ENCODE results near the gene PER1. TPM values are rescaled to one million over a fixed set of nuclear protein-coding genes. Genes with fewer than 3 reads are reported as not detected.

PER1 gene
- total RNA-seq, 2 donors from 2014 or later: 1,926 to 2,038 TPM

DNA sequence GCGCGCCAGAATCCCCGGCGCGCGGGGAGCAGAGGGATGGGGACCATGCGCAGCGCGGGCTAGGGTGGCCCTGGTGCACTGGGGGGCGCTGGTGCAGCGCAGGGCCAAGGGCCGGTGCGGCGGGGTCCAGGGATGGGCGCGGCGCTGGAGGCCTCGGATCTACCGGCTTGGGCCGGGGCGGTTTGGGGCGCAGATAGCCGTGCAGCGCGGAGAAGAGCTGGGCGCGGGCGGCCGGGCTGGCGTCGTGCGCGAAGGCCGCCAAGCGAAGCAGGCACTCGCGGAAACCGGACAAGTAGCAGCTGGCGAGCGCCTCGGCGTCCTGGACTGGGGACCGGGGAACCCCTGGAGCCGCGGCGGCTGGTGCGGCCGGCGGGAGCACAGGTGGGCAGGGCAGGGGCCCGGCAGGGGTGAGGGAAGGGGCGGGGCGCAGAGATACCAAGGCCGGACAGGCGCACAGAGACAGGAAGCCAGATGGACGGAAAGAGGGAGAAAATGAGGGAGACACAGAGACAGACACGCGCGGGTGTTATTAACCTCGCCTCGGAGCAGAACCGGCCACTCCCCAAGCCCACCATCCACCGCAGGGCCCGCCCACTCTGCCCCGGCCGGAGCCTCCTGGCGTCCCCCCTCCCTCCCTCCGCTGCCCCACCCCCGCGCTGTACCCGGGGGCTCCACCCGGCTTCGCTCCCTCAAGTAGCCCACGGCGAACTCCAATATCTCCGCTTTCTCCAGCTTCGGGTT is 30.4 kb downstream of the PER1 start:
- Mint-ChIP-seq H3K27ac (peak overlapping the region; percentile 76), H3K36me3 (ENCODE audit: low read depth) (peaks cover 5% of the 10 kb centered on the region), H3K4me1 (peaks cover 71% of the 10 kb centered on the region), H3K27me3 (peaks cover 51% of the 10 kb centered on the region), H3K4me3 (peak overlapping the region; percentile 97)
- ATAC-seq: no peak
- no peaks in the 10 kb centered on the region for H3K9me3 ChIP-seq (ENCODE audit: control insufficient read depth, low read length, poor library complexity, severe bottlenecking)
- DNase-seq: no peak

DNA sequence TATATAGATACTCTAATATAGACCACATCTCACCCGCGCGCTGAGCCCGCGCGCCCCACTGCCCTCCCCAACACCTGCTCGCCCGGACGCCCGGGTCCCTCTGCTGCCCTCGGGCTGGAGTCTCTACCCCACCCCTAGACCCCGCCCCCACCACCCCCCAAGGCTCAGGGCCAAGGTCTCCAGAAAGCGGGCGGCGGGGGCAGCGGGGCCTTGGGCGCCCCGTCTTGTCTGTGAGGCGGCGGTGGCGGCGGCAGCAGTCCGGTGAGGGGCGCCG is 30.9 kb downstream of the PER1 start:
- no peak for DNase-seq
- no peak for ATAC-seq
- H3K4me1 Mint-ChIP-seq: peaks cover 68% of the 10 kb centered on the region
- peaks cover 56% of the 10 kb centered on the region for H3K27me3 Mint-ChIP-seq
- peak overlapping the region; percentile 97 for H3K4me3 Mint-ChIP-seq
- H3K9me3 ChIP-seq (ENCODE audit: control insufficient read depth, low read length, poor library complexity, severe bottlenecking): no peaks in the 10 kb centered on the region
- peak overlapping the region; percentile 99 for H3K27ac Mint-ChIP-seq
- peaks cover 5% of the 10 kb centered on the region for H3K36me3 Mint-ChIP-seq (ENCODE audit: low read depth)

DNA sequence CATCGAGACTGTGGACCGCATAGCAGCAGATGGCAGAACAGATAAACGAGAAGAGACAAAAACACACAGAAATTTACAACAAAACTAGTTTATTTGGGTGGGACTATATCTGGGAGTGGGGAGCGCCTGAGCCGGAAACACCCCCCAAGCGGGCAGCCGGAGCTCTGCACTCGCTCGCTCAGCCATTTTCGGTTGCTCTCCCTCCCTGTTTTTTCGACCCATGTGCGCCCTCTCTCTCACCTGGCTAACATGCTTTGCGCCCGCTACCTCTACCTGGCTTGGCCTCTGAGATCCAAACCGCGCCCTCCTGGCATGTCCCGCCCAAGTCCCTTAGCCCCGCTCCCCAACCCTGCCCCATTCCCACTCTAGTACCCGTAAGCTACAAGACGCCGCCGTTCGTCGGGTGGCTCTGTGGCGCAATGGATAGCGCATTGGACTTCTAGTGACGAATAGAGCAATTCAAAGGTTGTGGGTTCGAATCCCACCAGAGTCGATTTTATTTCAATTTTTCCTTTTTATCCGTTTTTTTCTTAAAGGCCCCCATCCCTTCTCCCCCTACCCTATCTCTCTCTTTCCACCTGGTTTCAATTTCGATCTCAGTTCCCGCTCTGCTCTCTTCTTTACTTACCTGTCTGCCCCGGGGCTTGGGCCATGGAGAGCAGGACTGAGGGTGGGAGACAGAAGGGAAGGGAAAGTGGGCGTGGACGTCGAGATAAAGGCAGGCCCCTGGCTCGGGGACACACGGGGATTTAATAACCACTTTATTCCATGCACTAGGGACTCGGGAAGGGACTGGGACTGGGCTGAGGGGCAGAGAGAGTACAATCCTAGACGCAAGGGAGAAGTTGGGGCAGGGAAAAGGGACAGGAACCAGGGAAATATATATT is 31.4 kb downstream of the PER1 start:
- peak overlapping the region; percentile 99 for H3K27ac Mint-ChIP-seq
- H3K36me3 Mint-ChIP-seq (ENCODE audit: low read depth): peaks cover 5% of the 10 kb centered on the region
- H3K27me3 Mint-ChIP-seq: peaks cover 61% of the 10 kb centered on the region
- peak overlapping the region; percentile 97 for H3K4me3 Mint-ChIP-seq
- ATAC-seq (peak; percentile 20), DNase-seq (peak in 2 of 3 donors; percentile 49 to 54)
- peaks cover 63% of the 10 kb centered on the region for H3K4me1 Mint-ChIP-seq
- H3K9me3 ChIP-seq (ENCODE audit: control insufficient read depth, low read length, poor library complexity, severe bottlenecking): no peaks in the 10 kb centered on the region

DNA sequence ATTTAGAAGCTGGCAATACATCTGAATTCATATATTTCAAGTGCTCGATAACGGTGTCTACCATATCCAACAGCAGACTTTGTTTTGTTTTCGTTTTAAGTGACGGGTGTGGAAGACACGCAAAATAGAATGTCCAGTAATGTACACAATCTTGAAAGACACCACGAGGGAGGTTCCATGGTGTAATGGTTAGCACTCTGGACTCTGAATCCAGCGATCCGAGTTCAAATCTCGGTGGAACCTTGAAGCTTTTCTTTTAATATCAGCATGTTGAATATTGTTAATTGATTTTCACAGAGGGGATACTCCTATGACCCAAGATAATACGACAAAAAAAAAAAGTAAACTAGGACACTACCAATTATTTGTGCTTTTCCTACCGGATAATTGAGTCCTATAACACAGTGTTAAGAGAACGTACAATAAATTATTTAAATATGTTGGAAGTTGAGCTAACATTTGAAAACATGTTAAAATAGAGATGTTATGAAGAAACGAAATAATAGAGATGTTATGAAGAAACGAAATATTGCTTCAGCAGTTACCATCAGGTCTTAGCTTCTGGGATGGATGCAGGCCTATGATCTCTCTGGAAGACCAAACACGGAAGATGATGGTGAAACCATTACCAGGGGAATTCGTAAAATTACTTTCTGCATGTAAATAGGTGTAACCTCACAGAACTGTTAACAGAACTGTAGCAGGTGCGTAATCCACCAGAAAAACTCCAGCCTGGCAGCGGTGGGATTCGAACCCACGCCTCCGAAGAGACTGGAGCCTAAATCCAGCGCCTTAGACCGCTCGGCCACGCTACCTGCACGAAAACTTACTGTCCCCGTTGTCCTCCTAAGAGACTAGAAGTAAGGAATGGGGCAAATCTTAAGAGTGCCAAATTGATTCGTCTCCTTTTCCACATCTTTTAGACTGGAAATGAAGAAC is 32.4 kb downstream of the PER1 start:
- H3K9me3 ChIP-seq (ENCODE audit: control insufficient read depth, low read length, poor library complexity, severe bottlenecking): no peaks in the 10 kb centered on the region
- Mint-ChIP-seq H3K4me1 (peaks cover 58% of the 10 kb centered on the region), H3K36me3 (ENCODE audit: low read depth) (peaks cover 2% of the 10 kb centered on the region), H3K27me3 (peaks cover 63% of the 10 kb centered on the region), H3K27ac (peak overlapping the region; percentile 99), H3K4me3 (peak overlapping the region; percentile 97)
- peak; percentile 66 for ATAC-seq
- peak in 2 of 3 donors; percentile 60 to 73 for DNase-seq

DNA sequence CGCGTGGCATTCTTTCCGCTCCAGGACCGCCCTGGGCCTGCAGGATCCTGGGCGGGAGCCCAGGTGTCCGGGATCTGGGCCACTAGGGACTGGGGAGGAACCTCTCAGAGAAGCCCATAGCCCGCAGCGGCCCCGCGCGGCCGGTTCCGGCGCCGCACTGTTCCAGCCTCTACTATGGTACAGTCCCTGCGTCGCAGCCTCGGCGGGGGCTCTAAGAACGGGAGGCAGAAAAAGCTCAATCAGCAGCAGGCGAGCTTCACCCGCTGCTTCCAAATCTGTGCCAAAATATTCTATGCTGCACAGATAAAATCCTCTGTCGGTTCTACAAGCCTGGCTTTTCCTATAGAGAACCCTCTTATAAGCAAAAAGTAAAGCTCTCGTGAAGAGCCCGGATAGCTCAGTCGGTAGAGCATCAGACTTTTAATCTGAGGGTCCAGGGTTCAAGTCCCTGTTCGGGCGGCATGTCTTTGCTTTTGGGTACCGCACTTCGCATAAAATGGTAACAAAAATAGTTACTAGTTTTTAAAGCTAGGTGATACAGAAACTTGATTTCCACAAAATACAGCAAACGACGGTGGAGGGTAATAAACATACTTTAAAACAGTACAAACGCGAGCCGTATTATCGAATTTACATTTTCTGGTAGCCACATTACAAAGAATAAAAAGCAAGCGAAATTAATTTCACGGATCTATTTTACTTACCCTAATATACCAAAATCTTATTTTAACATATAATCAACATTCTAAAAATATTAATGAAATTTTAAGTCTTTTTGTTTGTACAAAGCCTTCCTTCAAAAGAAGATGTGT is 33.2 kb downstream of the PER1 start:
- peaks cover 2% of the 10 kb centered on the region for H3K36me3 Mint-ChIP-seq (ENCODE audit: low read depth)

DNA sequence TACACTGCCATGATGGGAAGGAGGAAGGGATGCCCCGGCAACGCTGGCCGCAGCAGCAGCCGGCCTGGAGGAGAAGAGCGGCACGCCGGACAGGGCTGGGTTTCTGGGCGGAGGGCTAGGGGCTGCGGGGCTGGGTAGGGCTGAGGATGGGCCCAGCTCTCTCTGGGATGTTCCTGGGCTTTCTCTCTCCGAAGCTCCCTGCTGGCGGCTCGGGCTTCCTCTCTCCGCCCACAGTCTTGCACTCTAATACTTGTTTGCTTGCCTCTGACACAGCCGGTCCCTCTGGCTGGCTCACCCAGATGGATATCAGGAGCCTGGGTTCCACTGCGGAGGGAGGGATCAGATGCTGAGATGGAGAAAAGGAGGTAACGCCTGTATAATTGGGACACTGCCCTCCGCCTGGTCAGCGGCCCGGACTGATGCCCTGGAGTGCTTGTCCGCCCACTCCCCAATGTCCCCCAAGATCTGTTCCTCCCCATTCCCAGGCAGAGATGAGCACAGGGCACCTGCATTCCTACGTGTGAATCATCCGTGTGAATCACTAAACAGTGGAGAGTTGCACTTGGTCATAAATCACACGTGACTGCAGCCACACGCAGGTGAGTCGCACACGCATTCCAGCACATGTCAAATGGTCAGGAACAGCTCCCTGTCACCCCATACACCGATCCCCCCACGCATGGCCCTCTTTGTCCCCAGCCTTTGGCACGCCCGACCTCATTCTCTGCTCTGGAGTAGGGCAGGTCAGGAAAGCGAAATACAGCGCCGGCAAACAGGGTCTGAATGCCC is 34.0 kb downstream of the PER1 start, which contains the start of gene ALOXE3:
Gene ALOXE3 (minus strand): TSS at position 535 of the 789 bp plus-strand sequence. CDS start 524 bp downstream, at position 11.
- Mint-ChIP-seq H3K27me3 (peaks cover 67% of the 10 kb centered on the region), H3K36me3 (ENCODE audit: low read depth) (peaks cover 2% of the 10 kb centered on the region), H3K4me3 (peak within 1 kb of the TSS; percentile 97), H3K4me1 (peaks cover 43% of the 10 kb centered on the region), H3K27ac (peak within 1 kb of the TSS; percentile 99)
- H3K9me3 ChIP-seq (ENCODE audit: control insufficient read depth, low read length, poor library complexity, severe bottlenecking): no peaks in the 10 kb centered on the region
- peak; percentile 0 for ATAC-seq
- DNase-seq: no peak

More for the DNA sequence above, 33.2 kb downstream of the PER1 start:
- peaks cover 66% of the 10 kb centered on the region for H3K27me3 Mint-ChIP-seq
- DNase-seq: peak; percentile 73 to 79 (median 74)
- peak overlapping the region; percentile 97 for H3K4me3 Mint-ChIP-seq
- H3K4me1 Mint-ChIP-seq: peaks cover 50% of the 10 kb centered on the region
- H3K9me3 ChIP-seq (ENCODE audit: control insufficient read depth, low read length, poor library complexity, severe bottlenecking): no peaks in the 10 kb centered on the region
- ATAC-seq: peak; percentile 69
- peak overlapping the region; percentile 99 for H3K27ac Mint-ChIP-seq

DNA sequence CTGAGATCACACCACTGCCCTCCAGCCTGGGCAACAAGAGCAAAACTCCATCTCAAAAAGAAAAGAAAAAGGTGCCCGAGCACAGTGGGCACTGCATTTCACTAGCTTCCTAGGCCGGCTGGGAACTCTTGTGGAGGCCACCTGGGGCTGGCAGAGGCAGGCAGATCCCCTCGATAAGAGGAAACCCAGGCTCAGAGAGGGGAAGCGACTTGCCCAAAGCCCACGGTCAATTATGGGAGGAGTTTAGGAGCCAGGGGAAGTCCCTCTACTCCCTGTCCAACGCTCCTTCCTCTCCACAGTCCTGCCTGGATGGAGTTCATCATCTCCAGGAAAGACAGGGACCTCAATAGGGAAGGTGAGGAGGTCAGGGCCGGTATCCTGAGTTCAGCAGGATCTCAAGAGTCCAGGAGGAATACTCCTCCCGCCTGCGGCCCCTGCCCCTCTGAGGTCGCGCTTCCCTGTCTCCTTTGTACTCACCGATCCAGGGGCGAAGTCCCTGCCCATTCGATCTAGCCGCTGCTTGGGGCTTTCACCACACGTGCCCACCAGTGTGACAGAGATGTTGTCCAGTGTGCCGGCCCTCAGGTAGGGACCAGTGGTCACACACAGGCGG is 34.7 kb downstream of the PER1 start:
- Mint-ChIP-seq H3K27ac (peak overlapping the region; percentile 99), H3K4me3 (peak overlapping the region; percentile 97), H3K4me1 (peaks cover 37% of the 10 kb centered on the region), H3K27me3 (peaks cover 65% of the 10 kb centered on the region), H3K36me3 (ENCODE audit: low read depth) (peaks cover 2% of the 10 kb centered on the region)
- ATAC-seq: no peak
- H3K9me3 ChIP-seq (ENCODE audit: control insufficient read depth, low read length, poor library complexity, severe bottlenecking): no peaks in the 10 kb centered on the region
- no peak for DNase-seq

DNA sequence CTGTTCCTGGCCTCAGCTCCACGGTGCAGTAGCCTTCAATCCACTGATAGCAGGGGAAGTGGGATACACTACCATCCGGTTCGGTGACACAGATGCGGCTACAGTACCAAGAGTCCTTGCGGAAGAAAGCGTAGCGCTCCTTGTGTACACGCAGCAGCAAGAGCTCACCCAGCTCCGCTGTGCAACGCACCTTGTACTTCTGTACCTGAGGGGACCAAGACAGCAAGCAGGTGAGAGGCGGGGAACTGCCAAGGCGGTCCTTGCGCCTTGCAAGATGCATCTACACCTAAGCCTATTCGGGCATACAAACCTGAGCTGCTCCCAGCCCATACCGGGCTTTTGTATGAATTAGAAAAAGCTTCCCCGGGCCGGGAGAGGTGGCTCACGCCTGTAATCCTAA is 35.4 kb downstream of the PER1 start:
- H3K27ac Mint-ChIP-seq: no peak overlapping the region
- H3K9me3 ChIP-seq (ENCODE audit: control insufficient read depth, low read length, poor library complexity, severe bottlenecking): no peaks in the 10 kb centered on the region
- H3K36me3 Mint-ChIP-seq (ENCODE audit: low read depth): peaks cover 2% of the 10 kb centered on the region
- DNase-seq (no peak), ATAC-seq (no peak)
- H3K4me3 Mint-ChIP-seq: no peak overlapping the region
- H3K27me3 Mint-ChIP-seq: peaks cover 63% of the 10 kb centered on the region
- H3K4me1 Mint-ChIP-seq: peaks cover 35% of the 10 kb centered on the region

DNA sequence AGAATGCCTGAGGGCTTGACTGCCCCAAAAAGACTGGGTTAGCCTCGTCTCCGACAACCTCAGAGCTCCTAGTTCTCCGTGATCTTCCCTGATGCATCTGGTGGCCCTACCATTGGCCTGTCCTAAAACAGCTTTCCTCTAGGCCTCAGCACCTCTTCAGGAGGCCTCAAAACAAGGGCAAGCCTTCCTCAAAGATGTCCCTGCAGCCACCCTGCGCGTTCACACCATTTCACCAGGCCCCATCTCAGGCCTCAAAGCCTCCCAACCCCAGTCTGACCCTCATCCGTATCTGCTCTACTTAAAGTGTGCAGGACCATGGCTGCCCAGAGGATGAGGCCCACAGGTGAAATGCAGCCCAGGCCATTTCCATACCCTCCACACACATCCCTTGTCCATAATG is 41.3 kb downstream of the PER1 start:
- H3K27me3 Mint-ChIP-seq: peaks cover 37% of the 10 kb centered on the region
- ATAC-seq (no peak), DNase-seq (no peak)
- H3K4me3 Mint-ChIP-seq: peak overlapping the region; percentile 65
- peak overlapping the region; percentile 53 for H3K27ac Mint-ChIP-seq
- H3K4me1 Mint-ChIP-seq: peaks cover 6% of the 10 kb centered on the region
- H3K36me3 Mint-ChIP-seq (ENCODE audit: low read depth): no peaks in the 10 kb centered on the region
- no peaks in the 10 kb centered on the region for H3K9me3 ChIP-seq (ENCODE audit: control insufficient read depth, low read length, poor library complexity, severe bottlenecking)

DNA sequence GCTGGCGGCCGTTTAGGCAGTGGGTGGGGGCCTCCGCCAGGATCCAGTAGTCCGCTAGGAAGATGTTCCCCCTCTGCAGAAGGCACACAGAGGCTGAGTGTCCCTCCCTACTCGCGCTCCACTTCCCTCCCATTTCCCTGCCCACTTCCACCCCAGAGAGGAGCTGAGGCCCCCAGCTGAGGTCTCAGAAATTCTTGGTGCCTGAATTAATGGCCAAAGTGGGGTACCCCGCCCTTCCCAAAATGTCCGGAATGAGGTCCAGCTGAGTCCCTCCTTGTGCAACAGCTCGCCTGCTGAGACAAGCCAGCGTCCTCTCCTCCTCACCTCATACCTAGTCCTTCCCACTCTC is 41.8 kb downstream of the PER1 start:
- Mint-ChIP-seq H3K27me3 (peaks cover 32% of the 10 kb centered on the region), H3K27ac (peak overlapping the region; percentile 53), H3K4me1 (peaks cover 8% of the 10 kb centered on the region), H3K36me3 (ENCODE audit: low read depth) (no peaks in the 10 kb centered on the region), H3K4me3 (no peak overlapping the region)
- no peaks in the 10 kb centered on the region for H3K9me3 ChIP-seq (ENCODE audit: control insufficient read depth, low read length, poor library complexity, severe bottlenecking)
- ATAC-seq (no peak), DNase-seq (no peak)

DNA sequence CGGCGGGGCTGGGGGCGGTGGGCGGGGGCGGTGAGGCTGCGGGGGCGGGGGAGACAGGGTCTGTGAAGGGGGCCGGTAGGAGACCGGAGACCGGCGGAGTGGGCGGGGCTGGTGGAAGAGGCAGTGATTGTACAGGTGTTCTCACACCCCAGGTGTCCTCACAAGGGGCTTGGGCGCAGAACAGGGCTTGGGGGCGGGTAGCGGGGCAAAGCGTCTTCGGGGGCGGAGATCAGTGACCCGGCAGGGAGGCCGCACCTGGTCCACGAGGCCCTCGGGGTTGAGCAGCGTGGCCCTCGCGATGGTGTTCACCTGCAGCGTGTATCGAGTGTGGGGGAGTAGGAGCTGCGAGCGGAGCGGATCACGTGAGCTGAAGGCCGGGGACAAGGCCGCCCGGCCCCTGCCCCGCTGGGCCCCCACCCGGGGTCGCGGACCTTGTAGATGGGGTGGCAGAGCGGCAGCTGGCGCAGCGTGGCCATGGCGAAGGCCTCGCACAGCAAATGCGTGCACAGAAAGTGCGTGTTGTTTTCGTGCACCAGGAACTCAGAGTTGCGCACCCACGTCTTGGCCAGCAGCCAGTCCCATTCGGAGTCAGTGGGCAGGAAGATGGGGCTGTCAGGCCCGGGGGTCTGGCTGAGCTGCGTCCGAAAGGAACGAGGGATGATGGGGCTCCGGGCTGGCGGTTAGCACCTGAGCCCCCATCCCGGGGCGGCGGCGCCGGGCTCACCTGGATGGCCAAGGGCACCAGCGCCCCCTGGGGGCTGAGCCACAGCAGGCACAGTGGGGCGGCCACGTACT is 42.3 kb downstream of the PER1 start:
- ATAC-seq (peak; percentile 98), DNase-seq (peak; percentile 75 to 83 (median 82))
- Mint-ChIP-seq H3K27ac (peak overlapping the region; percentile 53), H3K4me3 (peak overlapping the region; percentile 31), H3K27me3 (peaks cover 26% of the 10 kb centered on the region), H3K36me3 (ENCODE audit: low read depth) (no peaks in the 10 kb centered on the region), H3K4me1 (peaks cover 8% of the 10 kb centered on the region)
- H3K9me3 ChIP-seq (ENCODE audit: control insufficient read depth, low read length, poor library complexity, severe bottlenecking): no peaks in the 10 kb centered on the region
